SK-N-SH treated with all-trans-retinoic acid at 6 μM for 48 hours (cell line): ENCODE measurements around the gene PAN2.
"Not testable (repeated sequence)": the region's sequence is repeated elsewhere in the genome, so short reads cannot be mapped to it uniquely, and the experiment has no call there.

ENCODE experiments used
- ATAC-seq: fragments of 200-7000 bp; cut with Tn5 transposase; 3 replicates; pipeline ENCODE4 v1.9.1; 2020; ENCODE audit warnings: mild to moderate bottlenecking, moderate library complexity
- ARNTL ChIP-seq: fragments of 450-650 bp; formaldehyde crosslinking; IDR thresholded peaks from 2 replicates; pipeline ENCODE4 v1.5.0; 2020; ENCODE audit warnings: low read depth, mild to moderate bottlenecking, moderate library complexity, borderline replicate concordance
- BACH2 ChIP-seq: fragments of 250-450 bp; sonication (Bioruptor Pico); IDR thresholded peaks from 2 replicates; pipeline ENCODE4 v1.9.0; 2021; ENCODE audit warnings: mild to moderate bottlenecking, borderline replicate concordance
- CSDC2 ChIP-seq: fragments of 250-450 bp; sonication (Bioruptor Pico); IDR thresholded peaks from 2 replicates; pipeline ENCODE4 v1.5.0; 2020; ENCODE audit warnings: mild to moderate bottlenecking, moderate library complexity
- ESRRG ChIP-seq: fragments of 250-450 bp; sonication (Bioruptor Pico); IDR thresholded peaks from 2 replicates; pipeline ENCODE4 v1.6.1; 2021; ENCODE audit warnings: mild to moderate bottlenecking
- ISL1 ChIP-seq: fragments of 250-450 bp; sonication (Bioruptor Pico); IDR thresholded peaks from 2 replicates; pipeline ENCODE4 v2.1.2; 2022; ENCODE audit warnings: mild to moderate bottlenecking, moderate library complexity
- OSR1 ChIP-seq: fragments of 250-450 bp; sonication (Bioruptor Pico); IDR thresholded peaks from 2 replicates; pipeline ENCODE4 v1.8.0; 2022; ENCODE audit warnings: moderate library complexity, mild to moderate bottlenecking, inconsistent platforms
- RARB ChIP-seq: fragments of 250-450 bp; sonication (Bioruptor Pico); IDR thresholded peaks from 2 replicates; pipeline ENCODE4 v1.8.0; 2021; ENCODE audit warnings: mild to moderate bottlenecking, moderate library complexity
- SNAI2 ChIP-seq: fragments of 250-450 bp; sonication (Bioruptor Pico); IDR thresholded peaks from 2 replicates; pipeline ENCODE4 v1.5.0; 2020; ENCODE audit warnings: mild to moderate bottlenecking, moderate library complexity
- TCF4 ChIP-seq: fragments of 250-450 bp; sonication (Bioruptor Pico); IDR thresholded peaks from 2 replicates; pipeline ENCODE4 v1.8.0; 2021; ENCODE audit warnings: mild to moderate bottlenecking, moderate library complexity, borderline replicate concordance
- TOX ChIP-seq: fragments of 250-450 bp; sonication (Bioruptor Pico); IDR thresholded peaks from 2 replicates; pipeline ENCODE4 v1.8.0; 2021; ENCODE audit warnings: mild to moderate bottlenecking, moderate library complexity, borderline replicate concordance
- ZC3H10 ChIP-seq: fragments of 250-450 bp; sonication (Bioruptor Pico); IDR thresholded peaks from 2 replicates; pipeline ENCODE4 v1.5.1; 2021; ENCODE audit warnings: mild to moderate bottlenecking, moderate library complexity
- ZFP30 ChIP-seq: fragments of 450-650 bp; formaldehyde crosslinking; IDR thresholded peaks from 2 replicates; pipeline ENCODE4 v1.5.0; 2022; ENCODE audit warnings: mild to moderate bottlenecking, moderate library complexity
- ZNF70 ChIP-seq: fragments of 450-650 bp; formaldehyde crosslinking; IDR thresholded peaks from 2 replicates; pipeline ENCODE4 v1.5.0; 2020; ENCODE audit warnings: mild to moderate bottlenecking, moderate library complexity
- TF ChIP-seq, protein P1 (sequence below): fragments of 250-450 bp; sonication (Bioruptor Pico); IDR thresholded peaks from 2 replicates; pipeline ENCODE4 v1.8.0; 2020; ENCODE audit warnings: mild to moderate bottlenecking, moderate library complexity, borderline replicate concordance
- TF ChIP-seq, protein P2 (sequence below): fragments of 250-450 bp; sonication (Bioruptor Pico); IDR thresholded peaks from 2 replicates; pipeline ENCODE4 v1.8.0; 2021; ENCODE audit warnings: low read depth, mild to moderate bottlenecking, moderate library complexity, borderline replicate concordance
- TF ChIP-seq, protein P3 (sequence below): fragments of 250-450 bp; sonication (Bioruptor Pico); IDR thresholded peaks from 2 replicates; pipeline ENCODE4 v1.5.0; 2020; ENCODE audit warnings: mild to moderate bottlenecking, moderate library complexity
- TF ChIP-seq, protein P4 (sequence below): fragments of 250-450 bp; sonication (Bioruptor Pico); IDR thresholded peaks from 2 replicates; pipeline ENCODE4 v1.5.1; 2020; ENCODE audit warnings: low read depth, mild to moderate bottlenecking, moderate library complexity
- TF ChIP-seq, protein P5 (sequence below): fragments of 250-450 bp; sonication (Bioruptor Pico); IDR thresholded peaks from 2 replicates; pipeline ENCODE4 v1.5.1; 2021; ENCODE audit warnings: mild to moderate bottlenecking, moderate library complexity

PAN2 gene

DNA sequence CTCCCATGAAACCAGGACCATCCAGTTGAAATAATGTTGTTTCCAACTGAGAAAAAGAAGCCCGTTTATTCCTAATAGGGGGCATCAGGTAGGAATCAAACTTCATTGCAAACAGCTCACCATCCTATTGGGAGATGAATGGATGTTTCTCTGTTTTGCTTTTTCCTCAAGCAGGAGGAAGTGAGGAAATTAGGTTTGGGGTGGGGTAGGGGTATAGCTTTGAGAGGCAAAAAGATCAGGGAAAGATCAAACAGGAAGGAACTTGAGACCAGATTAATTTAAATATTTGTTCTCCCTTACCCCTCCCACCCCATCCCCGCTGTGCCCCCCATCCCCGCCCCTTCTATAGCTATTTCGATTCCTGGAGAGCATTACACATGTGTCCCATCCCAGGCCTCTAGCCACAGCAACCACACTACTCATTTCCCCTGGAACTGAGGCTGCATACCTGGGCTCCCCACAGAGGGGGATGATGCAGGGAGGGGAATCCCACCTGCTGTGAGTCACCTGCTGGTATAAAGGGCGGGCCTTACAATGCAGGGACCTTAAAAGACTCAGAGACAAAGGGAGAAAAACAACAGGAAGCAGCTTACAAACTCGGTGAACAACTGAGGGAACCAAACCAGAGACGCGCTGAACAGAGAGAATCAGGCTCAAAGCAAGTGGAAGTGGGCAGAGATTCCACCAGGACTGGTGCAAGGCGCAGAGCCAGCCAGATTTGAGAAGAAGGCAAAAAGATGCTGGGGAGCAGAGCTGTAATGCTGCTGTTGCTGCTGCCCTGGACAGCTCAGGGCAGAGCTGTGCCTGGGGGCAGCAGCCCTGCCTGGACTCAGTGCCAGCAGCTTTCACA, 4.7 kb upstream of the PAN2 start, which contains the start of gene IL23A:
TSS of gene IL23A (plus strand) at position 577 of the 850 bp plus-strand sequence. CDS start at position 738, 161 bp downstream.
- peak; percentile 8; the same call in 1 of the 3 replicates for ATAC-seq
- TF ChIP-seq, protein P1, sequence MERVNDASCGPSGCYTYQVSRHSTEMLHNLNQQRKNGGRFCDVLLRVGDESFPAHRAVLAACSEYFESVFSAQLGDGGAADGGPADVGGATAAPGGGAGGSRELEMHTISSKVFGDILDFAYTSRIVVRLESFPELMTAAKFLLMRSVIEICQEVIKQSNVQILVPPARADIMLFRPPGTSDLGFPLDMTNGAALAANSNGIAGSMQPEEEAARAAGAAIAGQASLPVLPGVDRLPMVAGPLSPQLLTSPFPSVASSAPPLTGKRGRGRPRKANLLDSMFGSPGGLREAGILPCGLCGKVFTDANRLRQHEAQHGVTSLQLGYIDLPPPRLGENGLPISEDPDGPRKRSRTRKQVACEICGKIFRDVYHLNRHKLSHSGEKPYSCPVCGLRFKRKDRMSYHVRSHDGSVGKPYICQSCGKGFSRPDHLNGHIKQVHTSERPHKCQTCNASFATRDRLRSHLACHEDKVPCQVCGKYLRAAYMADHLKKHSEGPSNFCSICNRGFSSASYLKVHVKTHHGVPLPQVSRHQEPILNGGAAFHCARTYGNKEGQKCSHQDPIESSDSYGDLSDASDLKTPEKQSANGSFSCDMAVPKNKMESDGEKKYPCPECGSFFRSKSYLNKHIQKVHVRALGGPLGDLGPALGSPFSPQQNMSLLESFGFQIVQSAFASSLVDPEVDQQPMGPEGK (CRISPR knock-in tag) = no peak
- TF ChIP-seq, protein P2, sequence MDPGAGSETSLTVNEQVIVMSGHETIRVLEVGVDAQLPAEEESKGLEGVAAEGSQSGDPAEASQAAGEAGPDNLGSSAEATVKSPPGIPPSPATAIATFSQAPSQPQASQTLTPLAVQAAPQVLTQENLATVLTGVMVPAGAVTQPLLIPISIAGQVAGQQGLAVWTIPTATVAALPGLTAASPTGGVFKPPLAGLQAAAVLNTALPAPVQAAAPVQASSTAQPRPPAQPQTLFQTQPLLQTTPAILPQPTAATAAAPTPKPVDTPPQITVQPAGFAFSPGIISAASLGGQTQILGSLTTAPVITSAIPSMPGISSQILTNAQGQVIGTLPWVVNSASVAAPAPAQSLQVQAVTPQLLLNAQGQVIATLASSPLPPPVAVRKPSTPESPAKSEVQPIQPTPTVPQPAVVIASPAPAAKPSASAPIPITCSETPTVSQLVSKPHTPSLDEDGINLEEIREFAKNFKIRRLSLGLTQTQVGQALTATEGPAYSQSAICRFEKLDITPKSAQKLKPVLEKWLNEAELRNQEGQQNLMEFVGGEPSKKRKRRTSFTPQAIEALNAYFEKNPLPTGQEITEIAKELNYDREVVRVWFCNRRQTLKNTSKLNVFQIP = no peak

DNA sequence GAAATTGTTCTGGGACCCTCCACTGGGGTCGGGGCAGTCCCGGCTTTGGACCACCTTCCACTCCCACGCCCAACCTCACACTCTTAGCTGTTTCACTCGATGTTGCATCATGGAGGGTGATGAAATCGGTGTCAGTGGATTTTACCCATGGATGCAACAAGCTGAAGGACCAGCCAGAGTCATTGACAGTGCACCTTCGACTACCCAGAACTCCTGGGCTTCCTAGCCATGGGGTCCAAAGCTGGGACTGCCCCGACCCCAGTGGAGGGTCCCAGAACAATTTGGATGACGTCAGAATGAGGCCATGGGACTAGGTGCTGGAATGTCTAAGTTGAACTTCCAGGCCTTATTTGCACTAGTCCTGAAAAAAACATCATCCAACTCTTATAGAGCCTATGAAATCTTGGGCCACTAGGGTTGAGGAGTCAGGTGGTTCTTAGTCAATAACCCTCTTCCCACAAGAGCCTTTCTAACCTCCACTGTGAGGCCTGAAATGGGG, 4.0 kb upstream of the PAN2 start:
- no peak for ATAC-seq
- no peak for TF ChIP-seq TCF4

DNA sequence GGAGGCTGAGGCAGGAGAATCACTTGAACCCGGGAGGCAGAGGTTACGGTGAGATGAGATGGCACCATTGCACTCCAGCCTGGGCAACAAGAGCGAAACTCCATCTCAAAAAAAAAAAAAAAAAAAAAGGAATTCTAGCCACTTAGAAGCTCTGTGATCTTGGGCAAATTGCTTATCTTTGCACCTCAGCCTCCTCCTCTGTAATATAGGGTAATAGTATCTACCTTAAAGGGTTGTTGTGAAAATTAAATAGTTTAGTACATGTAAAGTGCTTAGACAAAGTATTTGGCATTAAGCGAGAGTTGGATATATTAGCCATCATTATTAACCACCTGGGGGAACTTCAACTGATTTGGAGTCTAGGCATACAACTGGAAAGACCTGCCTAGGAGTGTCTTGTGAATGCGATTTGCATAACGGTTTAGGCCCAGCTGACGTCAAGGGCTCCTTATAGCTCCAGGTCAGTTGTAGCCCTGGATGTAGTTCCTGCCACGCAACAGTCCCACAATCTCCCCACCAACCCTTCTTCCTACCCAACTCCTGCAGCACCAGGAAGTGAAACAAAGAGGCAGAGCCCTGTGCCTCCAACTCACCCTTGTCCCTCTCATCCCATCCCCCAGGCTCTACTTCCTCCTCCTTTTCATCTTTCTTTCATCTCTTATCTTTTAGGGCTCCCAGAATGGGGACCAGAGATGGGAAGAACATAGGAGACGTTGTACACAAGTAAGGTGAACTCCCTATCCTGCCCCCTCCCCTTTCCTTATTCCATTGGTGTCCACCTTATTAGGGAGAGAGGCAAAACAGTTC, 2.8 kb upstream of the PAN2 start:
- ATAC-seq = no peak
- no peak for TF ChIP-seq SNAI2 (CRISPR knock-in tag)
- TF ChIP-seq, protein P3, sequence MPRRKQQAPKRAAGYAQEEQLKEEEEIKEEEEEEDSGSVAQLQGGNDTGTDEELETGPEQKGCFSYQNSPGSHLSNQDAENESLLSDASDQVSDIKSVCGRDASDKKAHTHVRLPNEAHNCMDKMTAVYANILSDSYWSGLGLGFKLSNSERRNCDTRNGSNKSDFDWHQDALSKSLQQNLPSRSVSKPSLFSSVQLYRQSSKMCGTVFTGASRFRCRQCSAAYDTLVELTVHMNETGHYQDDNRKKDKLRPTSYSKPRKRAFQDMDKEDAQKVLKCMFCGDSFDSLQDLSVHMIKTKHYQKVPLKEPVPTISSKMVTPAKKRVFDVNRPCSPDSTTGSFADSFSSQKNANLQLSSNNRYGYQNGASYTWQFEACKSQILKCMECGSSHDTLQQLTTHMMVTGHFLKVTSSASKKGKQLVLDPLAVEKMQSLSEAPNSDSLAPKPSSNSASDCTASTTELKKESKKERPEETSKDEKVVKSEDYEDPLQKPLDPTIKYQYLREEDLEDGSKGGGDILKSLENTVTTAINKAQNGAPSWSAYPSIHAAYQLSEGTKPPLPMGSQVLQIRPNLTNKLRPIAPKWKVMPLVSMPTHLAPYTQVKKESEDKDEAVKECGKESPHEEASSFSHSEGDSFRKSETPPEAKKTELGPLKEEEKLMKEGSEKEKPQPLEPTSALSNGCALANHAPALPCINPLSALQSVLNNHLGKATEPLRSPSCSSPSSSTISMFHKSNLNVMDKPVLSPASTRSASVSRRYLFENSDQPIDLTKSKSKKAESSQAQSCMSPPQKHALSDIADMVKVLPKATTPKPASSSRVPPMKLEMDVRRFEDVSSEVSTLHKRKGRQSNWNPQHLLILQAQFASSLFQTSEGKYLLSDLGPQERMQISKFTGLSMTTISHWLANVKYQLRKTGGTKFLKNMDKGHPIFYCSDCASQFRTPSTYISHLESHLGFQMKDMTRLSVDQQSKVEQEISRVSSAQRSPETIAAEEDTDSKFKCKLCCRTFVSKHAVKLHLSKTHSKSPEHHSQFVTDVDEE (CRISPR knock-in tag) = no peak

DNA sequence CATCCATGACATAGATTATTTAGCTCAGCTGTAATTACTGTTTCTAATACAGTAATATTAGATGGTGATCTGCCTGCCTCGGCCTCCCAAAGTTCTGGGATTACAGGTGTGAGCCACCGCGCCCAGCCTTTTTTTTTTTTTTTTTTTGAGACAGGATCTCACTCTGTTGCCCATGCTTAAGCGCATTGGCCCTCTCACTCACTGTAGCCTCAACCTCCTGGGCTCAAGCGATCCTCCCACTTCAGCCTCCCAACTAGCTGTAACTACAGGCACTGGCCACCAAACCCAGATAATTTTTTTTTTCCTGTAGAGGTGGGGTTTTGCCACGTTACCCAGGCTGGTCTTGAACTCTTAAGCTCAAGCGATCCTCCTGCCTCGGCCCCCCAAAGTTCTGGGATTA, 1.7 kb upstream of the PAN2 start:
- ATAC-seq = not testable (repeated sequence)

DNA sequence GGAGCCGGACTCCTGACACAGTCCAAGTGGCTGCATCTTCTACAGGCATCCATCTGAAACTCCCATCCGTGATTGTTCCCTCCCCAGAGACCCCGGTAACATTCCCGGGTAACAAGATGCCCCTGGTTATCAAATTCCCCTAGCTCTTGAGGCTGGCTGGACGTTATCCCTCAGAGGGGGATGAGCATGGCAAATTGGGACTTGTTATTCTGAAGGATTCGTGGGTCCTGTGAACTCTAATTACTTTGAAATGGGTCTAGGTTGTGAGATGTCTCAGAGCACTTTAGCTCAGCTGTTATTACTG, 642 bp upstream of the PAN2 start:
- no peak; the same call in 1 of the 3 replicates for ATAC-seq
- TF ChIP-seq, protein P4, sequence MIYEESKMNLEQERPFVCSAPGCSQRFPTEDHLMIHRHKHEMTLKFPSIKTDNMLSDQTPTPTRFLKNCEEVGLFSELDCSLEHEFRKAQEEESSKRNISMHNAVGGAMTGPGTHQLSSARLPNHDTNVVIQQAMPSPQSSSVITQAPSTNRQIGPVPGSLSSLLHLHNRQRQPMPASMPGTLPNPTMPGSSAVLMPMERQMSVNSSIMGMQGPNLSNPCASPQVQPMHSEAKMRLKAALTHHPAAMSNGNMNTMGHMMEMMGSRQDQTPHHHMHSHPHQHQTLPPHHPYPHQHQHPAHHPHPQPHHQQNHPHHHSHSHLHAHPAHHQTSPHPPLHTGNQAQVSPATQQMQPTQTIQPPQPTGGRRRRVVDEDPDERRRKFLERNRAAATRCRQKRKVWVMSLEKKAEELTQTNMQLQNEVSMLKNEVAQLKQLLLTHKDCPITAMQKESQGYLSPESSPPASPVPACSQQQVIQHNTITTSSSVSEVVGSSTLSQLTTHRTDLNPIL (CRISPR knock-in tag) = no peak
- TF ChIP-seq, protein P3 (CRISPR knock-in tag) = no peak
- TF ChIP-seq SNAI2 (CRISPR knock-in tag) = no peak
- no peak for TF ChIP-seq ZC3H10 (CRISPR knock-in tag)
- no peak for TF ChIP-seq BACH2 (CRISPR knock-in tag)
- TF ChIP-seq ISL1 (CRISPR knock-in tag) = no peak
- no peak for TF ChIP-seq OSR1 (CRISPR knock-in tag)
- no peak for TF ChIP-seq ZNF70
- TF ChIP-seq TOX (CRISPR knock-in tag) = no peak
- TF ChIP-seq, protein P1 (CRISPR knock-in tag) = no peak
- TF ChIP-seq ZFP30 (CRISPR knock-in tag) = no peak
- no peak for TF ChIP-seq ARNTL
- TF ChIP-seq CSDC2 (CRISPR knock-in tag) = no peak
- TF ChIP-seq, protein P5, sequence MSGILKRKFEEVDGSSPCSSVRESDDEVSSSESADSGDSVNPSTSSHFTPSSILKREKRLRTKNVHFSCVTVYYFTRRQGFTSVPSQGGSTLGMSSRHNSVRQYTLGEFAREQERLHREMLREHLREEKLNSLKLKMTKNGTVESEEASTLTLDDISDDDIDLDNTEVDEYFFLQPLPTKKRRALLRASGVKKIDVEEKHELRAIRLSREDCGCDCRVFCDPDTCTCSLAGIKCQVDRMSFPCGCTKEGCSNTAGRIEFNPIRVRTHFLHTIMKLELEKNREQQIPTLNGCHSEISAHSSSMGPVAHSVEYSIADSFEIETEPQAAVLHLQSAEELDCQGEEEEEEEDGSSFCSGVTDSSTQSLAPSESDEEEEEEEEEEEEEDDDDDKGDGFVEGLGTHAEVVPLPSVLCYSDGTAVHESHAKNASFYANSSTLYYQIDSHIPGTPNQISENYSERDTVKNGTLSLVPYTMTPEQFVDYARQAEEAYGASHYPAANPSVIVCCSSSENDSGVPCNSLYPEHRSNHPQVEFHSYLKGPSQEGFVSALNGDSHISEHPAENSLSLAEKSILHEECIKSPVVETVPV (CRISPR knock-in tag) = no peak
- TF ChIP-seq ESRRG = no peak
- TF ChIP-seq RARB (CRISPR knock-in tag) = no peak
